GM23338 (cell line): ENCODE data around the gene APBB3. TPM values are rescaled to one million over a fixed set of nuclear protein-coding genes. Genes with fewer than 3 reads are reported as not detected.

Experiments used
- ATAC-seq: fragments of 200-7000 bp; cut with Tn5 transposase; 3 replicates; pipeline ENCODE4 v1.9.1; 2020
- DNase-seq: peaks from one replicate; pipeline ENCODE4 v3.0.0-alpha.2; 2015; ENCODE audit warnings: low spot score
- H2AFZ ChIP-seq: fragments of 200-600 bp; sonication (generic); 2 replicates; pipeline ENCODE4 v1.8.0; 2016; ENCODE audit warnings: antibody characterized with exemption, mild to moderate bottlenecking, moderate library complexity
- H3F3A ChIP-seq: fragments of 200-600 bp; sonication (generic); replicated peaks from 2 replicates; pipeline ENCODE4 v1.8.0; 2017; ENCODE audit warnings: antibody characterized with exemption, mixed run types, low read depth
- H3K27ac ChIP-seq: fragments of 200-600 bp; sonication (generic); 2 replicates; pipeline ENCODE4 v1.6.1; 2016; ENCODE audit warnings: low read depth
- H3K27me3 ChIP-seq: fragments of 200-600 bp; sonication (generic); 2 replicates; pipeline ENCODE4 v1.8.0; 2016; ENCODE audit warnings: mild to moderate bottlenecking, mixed run types, moderate library complexity; ENCODE audit not compliant: insufficient read depth
- H3K36me3 ChIP-seq: fragments of 200-600 bp; sonication (generic); 2 replicates; pipeline ENCODE4 v1.8.0; 2016; ENCODE audit warnings: mild to moderate bottlenecking; ENCODE audit not compliant: insufficient read depth
- H3K4me1 ChIP-seq: fragments of 200-600 bp; sonication (generic); 2 replicates; pipeline ENCODE4 v1.8.0; 2016; ENCODE audit warnings: mild to moderate bottlenecking, moderate library complexity; ENCODE audit not compliant: insufficient read depth
- H3K4me2 ChIP-seq: fragments of 200-600 bp; sonication (generic); 2 replicates; pipeline ENCODE4 v1.7.1; 2017; ENCODE audit warnings: mixed run types
- H3K4me3 ChIP-seq: fragments of 200-600 bp; sonication (generic); 2 replicates; pipeline ENCODE4 v1.6.1; 2016; ENCODE audit warnings: mixed run types
- H3K79me2 ChIP-seq: fragments of 200-600 bp; sonication (generic); replicated peaks from 2 replicates; pipeline ENCODE4 v1.8.0; 2017; ENCODE audit warnings: mild to moderate bottlenecking; ENCODE audit not compliant: insufficient read depth
- H3K9me2 ChIP-seq: fragments of 200-600 bp; sonication (generic); 2 replicates; pipeline ENCODE4 v1.8.0; 2017; ENCODE audit not compliant: insufficient read depth
- H4K20me1 ChIP-seq: fragments of 200-600 bp; sonication (generic); replicated peaks from 2 replicates; pipeline ENCODE4 v1.8.0; 2017; ENCODE audit warnings: mild to moderate bottlenecking; ENCODE audit not compliant: insufficient read depth
- H3K27ac Mint-ChIP-seq: 2 replicates; pipeline ENCODE4 v1.8.0; 2020; ENCODE audit warnings: inconsistent platforms, mild to moderate bottlenecking, moderate library complexity, mixed read lengths
- H3K27me3 Mint-ChIP-seq: 3 replicates; pipeline ENCODE4 v1.8.0; 2022; ENCODE audit warnings: low read depth, mild to moderate bottlenecking, moderate library complexity, mixed read lengths, inconsistent platforms; ENCODE audit not compliant: insufficient read depth, poor library complexity
- H3K36me3 Mint-ChIP-seq: 3 replicates; pipeline ENCODE4 v1.8.0; 2021; ENCODE audit warnings: low read depth, mild to moderate bottlenecking, inconsistent platforms, moderate library complexity, mixed read lengths
- H3K4me1 Mint-ChIP-seq: 3 replicates; pipeline ENCODE4 v1.8.0; 2020; ENCODE audit warnings: mild to moderate bottlenecking, inconsistent platforms, mixed read lengths
- H3K4me3 Mint-ChIP-seq: 3 replicates; pipeline ENCODE4 v1.8.0; 2021; ENCODE audit warnings: moderate library complexity, mild to moderate bottlenecking, inconsistent platforms, mixed read lengths
- H3K9me3 Mint-ChIP-seq: 3 replicates; pipeline ENCODE4 v1.8.0; 2020; ENCODE audit warnings: moderate library complexity, mild to moderate bottlenecking, inconsistent platforms, mixed read lengths
- POLR2AphosphoS5 ChIP-seq: IDR thresholded peaks from 2 replicates; pipeline ENCODE4 v1.6.1; 2016; ENCODE audit warnings: antibody characterized with exemption, low read depth
- ZNF331 ChIP-seq: fragments of 250-450 bp; sonication (Bioruptor Pico); IDR thresholded peaks from 2 replicates; pipeline ENCODE4 v1.5.0; 2020; ENCODE audit warnings: low read depth, mild to moderate bottlenecking, moderate library complexity
- polyA plus RNA-seq: library from polyadenylated mRNA; unstranded; fragments of >200 nt; fragmentation: Nextera tagmentation; extraction: Ambion mirVana; gene quantifications from 2 replicates; pipeline ENCODE4 v1.2.1, GENCODE V29; 2016
- total RNA-seq: library from RNA; depleted of rRNA; stranded (reverse); fragments of >200 nt; shearing (Covaris generic); gene quantifications from 2 replicates; pipeline ENCODE4 v1.2.3, GENCODE V29; 2014
- TF ChIP-seq, protein P1 (sequence below): fragments of 250-450 bp; sonication (Bioruptor Pico); IDR thresholded peaks from 2 replicates; pipeline ENCODE4 v1.5.0; 2020; ENCODE audit warnings: mild to moderate bottlenecking, moderate library complexity
- TF ChIP-seq, protein P2 (sequence below), 2 experiments: fragments of 200-600 bp in 1 of 2; sonication (generic) in 1 of 2; conservative IDR thresholded peaks; 2 replicates each; pipeline versions ENCODE4 v1.5.1 to v1.6.1; 2016 to 2017; ENCODE audit warnings: antibody characterized with exemption in 2 of 2, low read depth in 2 of 2, mild to moderate bottlenecking in 2 of 2, moderate library complexity in 1 of 2

Gene APBB3
- total and polyA plus RNA-seq, 2 experiments from 2014 or later = 9.0 to 15.4 TPM

GRCh38 chr5:140524003-140524402, 40.4 kb downstream of the APBB3 start (continued):
- TF ChIP-seq, protein P1, sequence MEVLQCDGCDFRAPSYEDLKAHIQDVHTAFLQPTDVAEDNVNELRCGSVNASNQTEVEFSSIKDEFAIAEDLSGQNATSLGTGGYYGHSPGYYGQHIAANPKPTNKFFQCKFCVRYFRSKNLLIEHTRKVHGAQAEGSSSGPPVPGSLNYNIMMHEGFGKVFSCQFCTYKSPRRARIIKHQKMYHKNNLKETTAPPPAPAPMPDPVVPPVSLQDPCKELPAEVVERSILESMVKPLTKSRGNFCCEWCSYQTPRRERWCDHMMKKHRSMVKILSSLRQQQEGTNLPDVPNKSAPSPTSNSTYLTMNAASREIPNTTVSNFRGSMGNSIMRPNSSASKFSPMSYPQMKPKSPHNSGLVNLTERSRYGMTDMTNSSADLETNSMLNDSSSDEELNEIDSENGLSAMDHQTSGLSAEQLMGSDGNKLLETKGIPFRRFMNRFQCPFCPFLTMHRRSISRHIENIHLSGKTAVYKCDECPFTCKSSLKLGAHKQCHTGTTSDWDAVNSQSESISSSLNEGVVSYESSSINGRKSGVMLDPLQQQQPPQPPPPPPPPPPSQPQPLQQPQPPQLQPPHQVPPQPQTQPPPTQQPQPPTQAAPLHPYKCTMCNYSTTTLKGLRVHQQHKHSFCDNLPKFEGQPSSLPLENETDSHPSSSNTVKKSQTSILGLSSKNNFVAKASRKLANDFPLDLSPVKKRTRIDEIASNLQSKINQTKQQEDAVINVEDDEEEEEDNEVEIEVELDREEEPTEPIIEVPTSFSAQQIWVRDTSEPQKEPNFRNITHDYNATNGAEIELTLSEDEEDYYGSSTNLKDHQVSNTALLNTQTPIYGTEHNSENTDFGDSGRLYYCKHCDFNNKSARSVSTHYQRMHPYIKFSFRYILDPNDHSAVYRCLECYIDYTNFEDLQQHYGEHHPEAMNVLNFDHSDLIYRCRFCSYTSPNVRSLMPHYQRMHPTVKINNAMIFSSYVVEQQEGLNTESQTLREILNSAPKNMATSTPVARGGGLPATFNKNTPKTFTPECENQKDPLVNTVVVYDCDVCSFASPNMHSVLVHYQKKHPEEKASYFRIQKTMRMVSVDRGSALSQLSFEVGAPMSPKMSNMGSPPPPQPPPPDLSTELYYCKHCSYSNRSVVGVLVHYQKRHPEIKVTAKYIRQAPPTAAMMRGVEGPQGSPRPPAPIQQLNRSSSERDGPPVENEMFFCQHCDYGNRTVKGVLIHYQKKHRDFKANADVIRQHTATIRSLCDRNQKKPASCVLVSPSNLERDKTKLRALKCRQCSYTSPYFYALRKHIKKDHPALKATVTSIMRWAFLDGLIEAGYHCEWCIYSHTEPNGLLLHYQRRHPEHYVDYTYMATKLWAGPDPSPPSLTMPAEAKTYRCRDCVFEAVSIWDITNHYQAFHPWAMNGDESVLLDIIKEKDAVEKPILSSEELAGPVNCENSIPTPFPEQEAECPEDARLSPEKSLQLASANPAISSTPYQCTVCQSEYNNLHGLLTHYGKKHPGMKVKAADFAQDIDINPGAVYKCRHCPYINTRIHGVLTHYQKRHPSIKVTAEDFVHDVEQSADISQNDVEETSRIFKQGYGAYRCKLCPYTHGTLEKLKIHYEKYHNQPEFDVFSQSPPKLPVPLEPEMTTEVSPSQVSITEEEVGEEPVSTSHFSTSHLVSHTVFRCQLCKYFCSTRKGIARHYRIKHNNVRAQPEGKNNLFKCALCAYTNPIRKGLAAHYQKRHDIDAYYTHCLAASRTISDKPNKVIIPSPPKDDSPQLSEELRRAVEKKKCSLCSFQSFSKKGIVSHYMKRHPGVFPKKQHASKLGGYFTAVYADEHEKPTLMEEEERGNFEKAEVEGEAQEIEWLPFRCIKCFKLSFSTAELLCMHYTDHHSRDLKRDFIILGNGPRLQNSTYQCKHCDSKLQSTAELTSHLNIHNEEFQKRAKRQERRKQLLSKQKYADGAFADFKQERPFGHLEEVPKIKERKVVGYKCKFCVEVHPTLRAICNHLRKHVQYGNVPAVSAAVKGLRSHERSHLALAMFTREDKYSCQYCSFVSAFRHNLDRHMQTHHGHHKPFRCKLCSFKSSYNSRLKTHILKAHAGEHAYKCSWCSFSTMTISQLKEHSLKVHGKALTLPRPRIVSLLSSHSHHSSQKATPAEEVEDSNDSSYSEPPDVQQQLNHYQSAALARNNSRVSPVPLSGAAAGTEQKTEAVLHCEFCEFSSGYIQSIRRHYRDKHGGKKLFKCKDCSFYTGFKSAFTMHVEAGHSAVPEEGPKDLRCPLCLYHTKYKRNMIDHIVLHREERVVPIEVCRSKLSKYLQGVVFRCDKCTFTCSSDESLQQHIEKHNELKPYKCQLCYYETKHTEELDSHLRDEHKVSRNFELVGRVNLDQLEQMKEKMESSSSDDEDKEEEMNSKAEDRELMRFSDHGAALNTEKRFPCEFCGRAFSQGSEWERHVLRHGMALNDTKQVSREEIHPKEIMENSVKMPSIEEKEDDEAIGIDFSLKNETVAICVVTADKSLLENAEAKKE = no peak
- TF ChIP-seq POLR2AphosphoS5 (no peak), ZNF331 (CRISPR knock-in tag) (no peak)
- TF ChIP-seq, protein P2, sequence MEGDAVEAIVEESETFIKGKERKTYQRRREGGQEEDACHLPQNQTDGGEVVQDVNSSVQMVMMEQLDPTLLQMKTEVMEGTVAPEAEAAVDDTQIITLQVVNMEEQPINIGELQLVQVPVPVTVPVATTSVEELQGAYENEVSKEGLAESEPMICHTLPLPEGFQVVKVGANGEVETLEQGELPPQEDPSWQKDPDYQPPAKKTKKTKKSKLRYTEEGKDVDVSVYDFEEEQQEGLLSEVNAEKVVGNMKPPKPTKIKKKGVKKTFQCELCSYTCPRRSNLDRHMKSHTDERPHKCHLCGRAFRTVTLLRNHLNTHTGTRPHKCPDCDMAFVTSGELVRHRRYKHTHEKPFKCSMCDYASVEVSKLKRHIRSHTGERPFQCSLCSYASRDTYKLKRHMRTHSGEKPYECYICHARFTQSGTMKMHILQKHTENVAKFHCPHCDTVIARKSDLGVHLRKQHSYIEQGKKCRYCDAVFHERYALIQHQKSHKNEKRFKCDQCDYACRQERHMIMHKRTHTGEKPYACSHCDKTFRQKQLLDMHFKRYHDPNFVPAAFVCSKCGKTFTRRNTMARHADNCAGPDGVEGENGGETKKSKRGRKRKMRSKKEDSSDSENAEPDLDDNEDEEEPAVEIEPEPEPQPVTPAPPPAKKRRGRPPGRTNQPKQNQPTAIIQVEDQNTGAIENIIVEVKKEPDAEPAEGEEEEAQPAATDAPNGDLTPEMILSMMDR (conservative IDR thresholded peaks at IDR 0.05; ENCODE audit: low read depth in 2 of 2) = no peak

DNA sequence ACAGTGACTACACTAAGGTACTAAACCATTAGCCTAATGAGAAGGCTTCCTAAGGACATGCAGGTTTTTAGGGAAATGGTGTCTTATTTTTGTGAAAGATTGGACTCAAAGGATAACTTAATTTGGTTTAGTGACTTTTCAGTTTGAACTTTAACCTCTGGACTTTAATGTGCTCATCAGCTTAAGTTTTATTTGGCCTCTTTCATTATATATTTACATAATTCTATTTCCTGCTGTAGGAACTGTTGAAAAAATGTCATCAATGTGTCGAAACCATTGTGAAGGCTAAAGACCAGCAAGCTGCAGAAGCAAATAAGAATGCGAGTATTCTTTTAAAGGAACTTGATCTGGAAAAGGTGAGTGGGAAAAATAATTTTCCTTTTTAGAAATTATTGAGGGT, 51.3 kb downstream of the APBB3 start:
- Histone ChIP-seq H3K4me3 (no peak overlapping the region), H3K79me2 (no peaks in the 10 kb centered on the region), H3K4me1 (no peaks in the 10 kb centered on the region), H3K27me3 (no peaks in the 10 kb centered on the region), H4K20me1 (peaks cover 3% of the 10 kb centered on the region; the same call in 1 of the 2 replicates), H3K4me2 (no peak overlapping the region), H3K27ac (no peak overlapping the region), H3F3A (no peaks in the 10 kb centered on the region), H3K9me2 (no peaks in the 10 kb centered on the region), H3K36me3 (peaks cover 50% of the 10 kb centered on the region), H2AFZ (no peak overlapping the region)
- ATAC-seq (no peak), DNase-seq (no peak)
- Mint-ChIP-seq H3K9me3 (no peaks in the 10 kb centered on the region), H3K4me3 (no peak overlapping the region), H3K4me1 (no peaks in the 10 kb centered on the region), H3K27ac (no peak overlapping the region), H3K27me3 (no peaks in the 10 kb centered on the region), H3K36me3 (peaks cover 70% of the 10 kb centered on the region)
- TF ChIP-seq POLR2AphosphoS5 = no peak
- TF ChIP-seq, protein P1 = no peak
- TF ChIP-seq, protein P2 (conservative IDR thresholded peaks at IDR 0.05; ENCODE audit: low read depth in 2 of 2) = no peak
